Progenitor cell of endocrine pancreas (in vitro differentiated cells): ENCODE measurements around the gene SFRP5. TPM values are rescaled to one million over a fixed set of nuclear protein-coding genes. Genes with fewer than 3 reads are reported as not detected.

Experiments
- DNase-seq: peaks from one replicate; pipeline ENCODE4 v3.0.0; 2021; ENCODE audit warnings: low spot score; ENCODE audit not compliant: unreplicated experiment
- H3K27ac Mint-ChIP-seq: 2 replicates; pipeline ENCODE4 v1.8.0; 2021; ENCODE audit warnings: mild to moderate bottlenecking, moderate library complexity, mixed read lengths
- H3K27me3 Mint-ChIP-seq: 2 replicates; pipeline ENCODE4 v1.8.0; 2021; ENCODE audit warnings: mixed read lengths
- H3K36me3 Mint-ChIP-seq: 2 replicates; pipeline ENCODE4 v1.8.0; 2022; ENCODE audit warnings: mixed read lengths; ENCODE audit not compliant: insufficient read depth
- H3K4me1 Mint-ChIP-seq: 2 replicates; pipeline ENCODE4 v1.8.0; 2021; ENCODE audit warnings: low read depth, mixed read lengths
- H3K4me3 Mint-ChIP-seq: 2 replicates; pipeline ENCODE4 v1.8.0; 2021; ENCODE audit warnings: low read depth, mild to moderate bottlenecking, moderate library complexity, mixed read lengths
- H3K9me3 Mint-ChIP-seq: 2 replicates; pipeline ENCODE4 v1.8.0; 2021; ENCODE audit warnings: low read depth, mixed read lengths
- total RNA-seq: library from RNA; stranded (reverse); gene quantifications from 2 replicates; pipeline ENCODE4 v1.2.1, GENCODE V29; 2021
- TF ChIP-seq, protein P1 (sequence below): fragments of 200-600 bp; sonication (generic); IDR thresholded peaks from one replicate; pipeline ENCODE4 v1.5.0; 2021; ENCODE audit warnings: antibody characterized with exemption, mild to moderate bottlenecking; ENCODE audit not compliant: unreplicated experiment

The SFRP5 gene
- total RNA-seq, 1 donor from 2014 or later, result 81.0 TPM

DNA sequence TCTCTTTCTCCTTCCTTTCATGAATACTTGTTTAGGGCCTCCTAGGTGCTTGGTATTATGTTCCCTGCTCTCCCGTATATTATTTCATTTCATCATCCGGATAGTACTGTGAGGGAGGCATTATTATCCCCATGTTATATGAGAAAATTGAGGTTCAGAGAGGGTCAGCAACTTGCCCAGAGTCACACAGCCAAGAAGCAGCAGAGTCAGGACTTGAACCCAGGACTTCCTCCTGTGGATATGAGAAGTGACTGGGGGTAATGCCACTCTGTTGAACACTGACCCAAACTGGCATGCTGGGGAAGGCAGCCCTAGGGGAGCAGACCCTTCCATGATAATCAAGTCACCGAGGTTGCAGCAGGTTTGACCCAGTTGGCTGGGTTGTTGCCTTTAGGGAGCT, 8.2 kb upstream of the SFRP5 start:
- no peaks in the 10 kb centered on the region for H3K9me3 Mint-ChIP-seq
- H3K4me1 Mint-ChIP-seq, result peaks cover 45% of the 10 kb centered on the region

DNA sequence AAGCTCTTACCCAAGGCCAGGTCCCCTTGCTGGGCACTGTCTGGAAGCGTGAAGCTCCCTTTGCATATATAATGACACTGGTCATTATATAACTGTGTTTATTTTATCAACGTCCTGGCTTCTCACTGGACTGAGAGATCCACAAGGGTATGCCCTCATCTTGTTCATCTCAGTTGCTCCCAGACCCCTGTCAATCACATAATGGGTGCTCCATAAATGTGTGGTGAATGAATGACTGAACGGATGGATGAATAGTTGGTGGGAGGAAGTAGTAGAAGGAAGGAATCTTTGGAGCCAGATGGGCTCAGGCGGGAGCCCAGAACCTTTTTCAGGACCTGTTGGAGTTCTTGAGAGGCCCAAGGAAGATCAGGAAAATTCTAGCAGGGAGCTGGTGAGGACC, 7.7 kb upstream of the SFRP5 start:
- TF ChIP-seq, protein P1, sequence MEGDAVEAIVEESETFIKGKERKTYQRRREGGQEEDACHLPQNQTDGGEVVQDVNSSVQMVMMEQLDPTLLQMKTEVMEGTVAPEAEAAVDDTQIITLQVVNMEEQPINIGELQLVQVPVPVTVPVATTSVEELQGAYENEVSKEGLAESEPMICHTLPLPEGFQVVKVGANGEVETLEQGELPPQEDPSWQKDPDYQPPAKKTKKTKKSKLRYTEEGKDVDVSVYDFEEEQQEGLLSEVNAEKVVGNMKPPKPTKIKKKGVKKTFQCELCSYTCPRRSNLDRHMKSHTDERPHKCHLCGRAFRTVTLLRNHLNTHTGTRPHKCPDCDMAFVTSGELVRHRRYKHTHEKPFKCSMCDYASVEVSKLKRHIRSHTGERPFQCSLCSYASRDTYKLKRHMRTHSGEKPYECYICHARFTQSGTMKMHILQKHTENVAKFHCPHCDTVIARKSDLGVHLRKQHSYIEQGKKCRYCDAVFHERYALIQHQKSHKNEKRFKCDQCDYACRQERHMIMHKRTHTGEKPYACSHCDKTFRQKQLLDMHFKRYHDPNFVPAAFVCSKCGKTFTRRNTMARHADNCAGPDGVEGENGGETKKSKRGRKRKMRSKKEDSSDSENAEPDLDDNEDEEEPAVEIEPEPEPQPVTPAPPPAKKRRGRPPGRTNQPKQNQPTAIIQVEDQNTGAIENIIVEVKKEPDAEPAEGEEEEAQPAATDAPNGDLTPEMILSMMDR, result no peak
- Mint-ChIP-seq H3K36me3 (peaks cover 7% of the 10 kb centered on the region), H3K27me3 (no peaks in the 10 kb centered on the region), H3K4me3 (no peak overlapping the region), H3K27ac (peak overlapping the region; percentile 39), H3K4me1 (peaks cover 46% of the 10 kb centered on the region), H3K9me3 (no peaks in the 10 kb centered on the region)
- DNase-seq, result no peak

More for the DNA sequence above, 8.2 kb upstream of the SFRP5 start:
- no peaks in the 10 kb centered on the region for H3K27me3 Mint-ChIP-seq
- DNase-seq, result no peak
- peaks cover 7% of the 10 kb centered on the region for H3K36me3 Mint-ChIP-seq
- H3K4me3 Mint-ChIP-seq, result no peak overlapping the region
- TF ChIP-seq, protein P1, result no peak
- H3K27ac Mint-ChIP-seq, result no peak overlapping the region

DNA sequence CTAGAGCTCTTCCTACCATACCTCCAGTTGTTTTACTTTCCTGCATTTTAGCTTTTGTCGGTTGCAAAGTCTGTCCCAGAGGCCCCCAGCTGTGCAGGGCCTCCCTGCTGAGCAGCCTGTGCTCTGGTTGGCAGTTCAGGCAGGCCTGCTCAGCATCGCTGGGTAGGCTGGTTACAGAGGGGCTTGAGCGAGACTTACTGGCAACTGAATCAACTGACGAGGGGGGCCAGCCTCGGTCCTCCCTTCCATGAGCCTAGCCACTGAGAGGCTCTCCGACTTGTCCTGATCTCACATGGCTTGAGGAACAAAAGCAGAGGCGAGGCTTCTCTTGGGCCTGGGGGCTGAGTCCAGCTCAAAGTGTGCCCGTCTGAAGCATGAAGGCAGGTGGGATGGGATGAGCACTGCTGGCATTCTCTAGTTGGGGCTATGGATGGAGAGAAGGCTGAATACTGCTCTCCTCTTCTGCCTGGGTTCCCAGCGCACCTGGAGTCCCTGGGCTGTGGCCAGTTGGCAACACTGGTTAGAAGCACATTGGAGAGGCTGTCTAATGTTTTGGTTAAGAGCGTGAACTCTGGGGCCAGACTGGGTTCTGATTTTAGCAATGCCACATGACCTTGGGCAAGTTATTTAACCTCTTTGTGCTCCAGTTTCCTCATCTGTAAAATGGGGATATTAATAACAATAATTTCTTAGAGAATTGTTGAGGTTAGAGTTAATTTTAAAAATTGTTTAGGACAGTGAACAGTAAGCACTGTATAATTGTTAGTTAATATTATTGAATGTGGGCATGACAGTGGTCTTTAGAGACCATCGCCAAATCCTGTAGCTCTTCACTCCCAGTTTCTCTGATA, 6.9 kb upstream of the SFRP5 start:
- peak overlapping the region; percentile 37 for H3K27ac Mint-ChIP-seq
- H3K27me3 Mint-ChIP-seq, result no peaks in the 10 kb centered on the region

DNA sequence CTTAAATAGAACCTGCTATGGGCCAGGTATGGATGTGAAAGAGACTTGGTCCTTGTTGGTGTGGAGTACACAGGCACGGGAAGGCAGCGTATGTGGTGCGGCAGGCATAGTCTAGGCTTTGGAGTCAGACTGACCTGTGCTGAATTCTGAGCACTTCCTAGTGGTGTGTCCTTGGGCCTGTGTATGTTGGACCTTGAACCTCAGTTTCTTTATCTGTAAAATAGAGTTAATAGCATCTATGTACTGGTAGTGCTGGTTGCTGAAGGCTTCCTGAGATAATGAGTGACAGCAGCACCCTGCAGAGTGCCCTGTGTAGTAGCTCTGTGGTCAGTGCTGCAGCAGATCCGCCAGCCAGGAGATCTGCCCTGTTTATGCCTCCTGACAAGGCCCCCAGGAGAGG, 5.3 kb upstream of the SFRP5 start:
- peaks cover 6% of the 10 kb centered on the region for H3K27me3 Mint-ChIP-seq
- DNase-seq, result no peak
- H3K27ac Mint-ChIP-seq, result no peak overlapping the region
- TF ChIP-seq, protein P1, result no peak
- H3K9me3 Mint-ChIP-seq, result no peaks in the 10 kb centered on the region
- H3K4me3 Mint-ChIP-seq, result no peak overlapping the region
- H3K4me1 Mint-ChIP-seq, result peaks cover 42% of the 10 kb centered on the region
- H3K36me3 Mint-ChIP-seq, result peaks cover 7% of the 10 kb centered on the region

More for the DNA sequence above, 6.9 kb upstream of the SFRP5 start:
- H3K36me3 Mint-ChIP-seq, result peaks cover 7% of the 10 kb centered on the region
- H3K4me3 Mint-ChIP-seq, result no peak overlapping the region
- TF ChIP-seq, protein P1, result no peak
- DNase-seq, result no peak
- H3K4me1 Mint-ChIP-seq, result peaks cover 40% of the 10 kb centered on the region
- H3K9me3 Mint-ChIP-seq, result no peaks in the 10 kb centered on the region

DNA sequence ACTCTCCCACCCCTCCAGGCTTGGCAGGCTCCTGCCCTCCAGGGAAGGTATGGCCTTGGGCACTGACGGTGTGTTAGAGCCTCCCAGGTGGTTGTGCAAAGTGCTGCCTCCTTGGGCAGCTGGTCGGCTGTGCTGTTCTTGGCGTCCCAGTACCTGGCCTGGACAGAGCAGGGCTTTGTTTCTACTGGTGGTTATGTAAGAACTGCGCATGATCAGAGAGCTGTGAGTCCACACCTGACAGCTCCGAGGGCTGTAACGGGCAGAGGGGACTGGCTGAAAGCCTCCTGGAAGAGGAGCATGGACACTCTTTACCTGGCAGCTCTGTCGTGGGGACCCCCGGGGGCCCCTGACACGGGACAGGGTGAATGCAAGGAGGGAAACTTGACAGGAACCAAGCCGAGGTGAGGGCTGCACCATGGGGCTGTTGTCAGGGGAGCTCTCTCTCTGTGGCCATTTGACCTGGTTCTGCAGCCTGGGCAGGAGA, 3.1 kb upstream of the SFRP5 start:
- no peaks in the 10 kb centered on the region for H3K9me3 Mint-ChIP-seq
- H3K4me1 Mint-ChIP-seq, result peaks cover 35% of the 10 kb centered on the region
- DNase-seq, result no peak
- H3K27me3 Mint-ChIP-seq, result peaks cover 14% of the 10 kb centered on the region
- TF ChIP-seq, protein P1, result no peak
- H3K4me3 Mint-ChIP-seq, result no peak overlapping the region
- no peak overlapping the region for H3K27ac Mint-ChIP-seq
- H3K36me3 Mint-ChIP-seq, result peaks cover 7% of the 10 kb centered on the region
